ENCODE results near the gene BAZ1A. TPM values are rescaled to one million over a fixed set of nuclear protein-coding genes. Genes with fewer than 3 reads are reported as not detected.

Gene BAZ1A
- total RNA-seq, 2 donors from 2014 or later, result 44.7 to 51.7 TPM

DNA sequence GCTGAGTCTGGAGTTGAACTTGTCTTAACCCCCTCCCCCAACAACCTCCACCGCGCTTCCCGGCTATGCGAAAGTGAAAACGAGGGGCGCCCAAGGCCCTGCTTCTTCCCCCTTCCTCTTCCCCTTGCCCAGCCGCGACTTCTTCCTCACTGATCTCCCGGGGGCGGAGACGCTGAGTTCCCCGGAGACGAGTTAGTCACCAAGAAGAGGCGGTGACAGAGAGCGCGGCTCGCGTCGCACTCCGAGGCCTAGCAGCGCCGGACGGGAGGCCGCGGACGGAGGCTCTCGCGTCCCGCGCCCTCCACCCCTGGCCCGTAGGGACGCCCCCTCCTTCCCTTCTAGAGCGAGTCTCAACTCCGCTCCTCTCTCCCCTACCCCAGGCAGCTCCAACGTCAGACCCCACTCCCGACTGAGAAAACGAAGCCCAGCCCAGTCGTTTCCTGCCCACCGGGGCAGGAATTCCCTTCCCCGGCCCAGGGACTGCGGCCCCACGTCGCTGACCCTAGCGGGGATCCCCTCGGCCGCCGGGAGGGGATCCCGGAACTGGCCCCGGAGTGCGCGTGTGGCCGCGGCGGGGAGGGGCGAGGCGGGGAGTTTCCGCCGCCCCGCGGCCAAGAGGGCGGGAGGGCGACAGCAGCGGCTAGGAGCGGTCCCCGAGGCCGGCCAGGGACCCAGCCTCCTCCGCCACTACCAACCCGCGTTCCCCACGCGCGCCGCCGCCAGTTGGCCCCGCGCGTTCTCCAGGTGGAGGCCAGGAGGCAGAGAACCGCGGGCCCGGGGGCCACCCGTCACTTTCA lies 1.4 kb downstream of the BAZ1A start:
- Mint-ChIP-seq H3K27ac (peak overlapping the region; percentile 98), H3K4me1 (peaks cover 35% of the 10 kb centered on the region), H3K36me3 (ENCODE audit: low read depth) (peaks cover 6% of the 10 kb centered on the region)

DNA sequence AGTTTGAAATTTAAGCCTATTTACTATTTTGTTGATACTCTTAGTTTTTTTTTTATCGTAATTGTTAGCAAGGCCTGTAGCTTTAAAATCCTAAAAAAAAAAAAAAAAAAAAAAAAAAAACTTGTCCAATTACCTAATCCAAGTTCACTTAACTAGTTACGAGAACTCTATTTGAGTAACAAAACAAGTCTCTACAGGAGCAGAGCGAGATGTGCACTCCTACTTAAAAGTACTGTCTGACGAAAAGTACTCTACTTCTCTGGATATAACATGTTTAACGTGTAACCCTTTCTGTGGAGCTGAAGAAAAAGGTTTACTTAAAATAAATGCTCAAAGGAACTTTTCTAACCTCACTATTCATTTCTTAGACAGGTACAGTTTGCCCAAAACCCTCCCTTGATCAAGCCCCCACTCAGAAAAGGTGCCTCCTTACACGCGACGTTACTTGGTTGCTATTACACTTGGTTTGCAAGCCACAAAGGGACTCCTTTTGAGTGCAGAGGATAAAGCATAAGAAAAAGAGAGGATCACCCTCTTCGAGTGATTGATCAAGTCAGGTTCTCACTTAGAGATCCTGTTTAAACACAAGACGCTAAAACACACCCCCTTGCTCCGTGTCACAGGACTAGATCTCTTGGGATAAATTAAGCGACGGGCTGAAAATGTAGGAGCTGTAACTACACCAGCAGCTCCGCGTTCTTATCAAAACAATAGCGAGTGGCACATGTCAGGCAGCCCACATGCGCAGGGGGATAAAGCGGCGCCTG lies 2.2 kb downstream of the BAZ1A start:
- DNase-seq (no peak), ATAC-seq (peak; percentile 21)
- Mint-ChIP-seq H3K4me3 (peak overlapping the region; percentile 100), H3K4me1 (peaks cover 40% of the 10 kb centered on the region), H3K27me3 (no peaks in the 10 kb centered on the region), H3K36me3 (ENCODE audit: low read depth) (peaks cover 6% of the 10 kb centered on the region), H3K27ac (peak overlapping the region; percentile 98)
- no peaks in the 10 kb centered on the region for H3K9me3 ChIP-seq (ENCODE audit: control insufficient read depth, low read length, poor library complexity, severe bottlenecking)

More for the DNA sequence above, 1.4 kb downstream of the BAZ1A start:
- DNase-seq (peak; percentile 67 to 75 (median 74)), ATAC-seq (peak; percentile 72)
- Mint-ChIP-seq H3K27me3 (no peaks in the 10 kb centered on the region), H3K4me3 (peak overlapping the region; percentile 100)
- H3K9me3 ChIP-seq (ENCODE audit: control insufficient read depth, low read length, poor library complexity, severe bottlenecking), result no peaks in the 10 kb centered on the region

DNA sequence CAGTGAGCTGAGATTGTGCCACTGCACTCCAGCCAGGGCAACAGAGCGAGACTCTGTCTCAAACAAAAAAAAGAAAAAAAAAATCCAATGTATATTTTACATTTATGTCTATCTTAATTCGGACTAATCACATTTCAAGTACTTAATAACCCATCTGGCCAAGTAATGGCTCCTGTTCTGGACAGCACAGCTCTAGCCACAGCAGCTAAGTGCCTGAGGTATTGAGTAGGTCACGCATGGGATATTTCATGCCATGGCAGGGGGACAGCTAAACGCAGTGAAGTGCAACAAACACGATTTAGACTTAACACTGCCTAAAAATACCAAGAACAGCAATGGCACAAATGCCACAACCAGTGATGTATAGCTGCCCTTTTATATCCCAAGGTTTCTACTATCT lies 8.0 kb downstream of the BAZ1A start:
- Mint-ChIP-seq H3K27me3 (no peaks in the 10 kb centered on the region), H3K27ac (no peak overlapping the region), H3K36me3 (ENCODE audit: low read depth) (no peaks in the 10 kb centered on the region), H3K4me3 (no peak overlapping the region), H3K4me1 (peaks cover 31% of the 10 kb centered on the region)
- no peak for ATAC-seq
- no peak for DNase-seq
- H3K9me3 ChIP-seq (ENCODE audit: control insufficient read depth, low read length, poor library complexity, severe bottlenecking), result no peaks in the 10 kb centered on the region

DNA sequence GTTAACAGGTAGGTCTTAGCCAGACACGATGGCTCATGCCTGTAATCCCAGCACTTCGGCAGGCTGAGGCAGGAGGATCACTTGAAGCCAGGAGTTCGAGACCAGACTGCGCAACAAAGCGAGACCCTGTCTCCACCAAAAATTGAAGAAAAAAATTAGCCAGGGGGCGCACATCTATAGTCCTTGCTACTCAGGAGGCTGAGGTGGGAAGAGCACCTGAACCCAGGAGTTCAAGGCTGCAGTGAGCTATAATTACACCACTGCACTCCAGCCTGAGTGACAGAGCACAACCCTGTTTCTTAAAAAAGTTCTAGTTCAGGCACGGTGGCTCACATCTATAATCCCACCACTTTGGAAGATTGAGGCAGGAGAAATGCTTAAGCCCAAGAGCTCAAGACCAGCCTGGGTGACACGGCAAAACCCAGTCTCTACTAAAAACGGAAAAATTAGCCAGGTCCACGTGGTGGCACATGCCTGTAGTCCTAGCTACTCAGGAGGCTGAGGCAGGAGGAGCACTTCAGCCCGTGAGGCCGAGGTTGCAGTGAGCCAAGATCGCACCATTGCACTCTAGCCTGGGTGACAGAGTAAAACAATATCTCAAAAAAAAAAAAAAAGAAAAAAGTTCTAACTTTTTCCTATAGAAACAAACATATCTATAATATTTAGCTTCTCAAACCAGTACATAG lies 9.1 kb downstream of the BAZ1A start:
- ATAC-seq (no peak), DNase-seq (no peak)
- Mint-ChIP-seq H3K36me3 (ENCODE audit: low read depth) (no peaks in the 10 kb centered on the region), H3K27ac (no peak overlapping the region), H3K4me3 (no peak overlapping the region), H3K4me1 (peaks cover 26% of the 10 kb centered on the region), H3K27me3 (no peaks in the 10 kb centered on the region)
- H3K9me3 ChIP-seq (ENCODE audit: control insufficient read depth, low read length, poor library complexity, severe bottlenecking), result no peaks in the 10 kb centered on the region

DNA sequence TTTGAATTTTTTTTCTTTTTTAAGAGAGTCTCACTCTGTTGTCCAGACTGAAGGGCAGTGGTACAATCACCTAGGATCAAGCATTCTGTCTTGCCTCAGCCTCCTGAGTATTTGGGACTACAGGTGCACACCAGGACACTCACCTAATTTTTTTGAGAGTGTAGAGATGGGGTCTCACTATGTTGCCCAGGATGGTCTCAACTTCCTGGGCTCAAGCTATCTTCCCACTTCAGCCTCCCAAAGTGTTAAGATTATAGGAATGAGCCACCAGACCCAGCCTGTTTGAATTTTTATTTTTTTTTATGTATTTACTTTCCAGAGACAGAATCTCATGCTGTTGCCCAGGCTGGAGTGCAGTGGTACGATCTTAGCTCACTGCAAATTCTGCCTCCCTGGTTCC lies 11.3 kb downstream of the BAZ1A start:
- Mint-ChIP-seq H3K4me1 (peaks cover 12% of the 10 kb centered on the region), H3K4me3 (no peak overlapping the region), H3K27me3 (no peaks in the 10 kb centered on the region), H3K36me3 (ENCODE audit: low read depth) (no peaks in the 10 kb centered on the region), H3K27ac (no peak overlapping the region)
- ATAC-seq (no peak), DNase-seq (no peak)
- no peaks in the 10 kb centered on the region for H3K9me3 ChIP-seq (ENCODE audit: control insufficient read depth, low read length, poor library complexity, severe bottlenecking)

DNA sequence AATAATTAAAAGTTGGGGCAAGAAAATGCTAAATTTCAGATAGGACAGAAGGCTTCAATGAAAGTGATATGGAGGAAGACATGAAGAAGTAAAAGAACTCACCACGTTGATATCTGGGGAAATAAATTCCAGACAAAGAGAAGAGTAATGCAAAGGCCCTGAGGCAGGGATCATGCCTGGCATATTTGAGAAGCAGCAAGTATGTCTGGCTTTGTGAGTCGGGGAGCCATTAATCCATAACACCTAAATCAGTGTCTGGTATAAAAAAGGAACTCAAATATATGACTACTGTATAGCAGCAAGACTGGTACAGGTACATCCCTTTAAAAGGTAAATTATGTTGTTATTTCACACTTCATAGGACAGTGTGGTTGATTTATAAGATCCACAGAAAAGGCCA lies 16.4 kb downstream of the BAZ1A start:
- Mint-ChIP-seq H3K27me3 (no peaks in the 10 kb centered on the region), H3K36me3 (ENCODE audit: low read depth) (peaks cover 2% of the 10 kb centered on the region), H3K4me3 (no peak overlapping the region), H3K27ac (peak overlapping the region; percentile 63), H3K4me1 (peaks cover 11% of the 10 kb centered on the region)
- H3K9me3 ChIP-seq (ENCODE audit: control insufficient read depth, low read length, poor library complexity, severe bottlenecking), result no peaks in the 10 kb centered on the region
- ATAC-seq (no peak), DNase-seq (no peak)

DNA sequence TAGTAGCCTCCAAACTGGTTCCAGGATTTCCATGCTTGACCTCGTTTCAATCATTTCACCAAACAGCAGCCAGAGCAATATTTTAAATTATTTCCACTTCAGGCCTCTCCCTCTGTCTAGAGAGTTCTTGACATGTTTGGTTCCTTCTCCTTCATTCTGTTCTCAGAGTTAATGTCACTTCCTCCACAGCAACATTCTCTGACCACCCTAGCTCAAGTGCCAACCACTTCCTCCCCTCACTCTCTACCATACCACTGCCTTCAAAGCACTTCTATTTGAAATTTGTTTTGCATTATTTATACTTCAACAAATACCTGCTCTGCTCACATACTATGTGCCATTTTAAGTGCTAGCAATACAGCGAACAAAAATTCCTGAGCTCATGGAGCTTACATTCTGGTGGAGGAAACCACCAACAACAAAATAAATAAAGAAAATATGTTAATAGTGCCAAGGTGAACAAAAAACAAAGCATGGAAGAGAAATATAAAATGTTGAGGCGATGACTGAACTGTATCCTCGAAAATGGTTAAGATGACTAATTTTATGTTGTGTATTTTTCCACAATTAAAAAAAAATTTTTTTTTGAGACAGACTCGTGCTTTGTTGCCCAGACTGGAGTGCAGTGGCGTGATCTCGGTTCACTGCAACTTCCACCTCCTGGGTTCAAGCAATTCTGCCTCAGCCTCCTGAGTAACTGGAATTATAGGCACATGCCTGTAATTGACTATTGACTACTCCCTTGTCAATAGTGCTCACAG lies 17.3 kb downstream of the BAZ1A start:
- ATAC-seq, result peak; percentile 79
- H3K27ac Mint-ChIP-seq, result peak overlapping the region; percentile 48
- H3K9me3 ChIP-seq (ENCODE audit: control insufficient read depth, low read length, poor library complexity, severe bottlenecking), result no peaks in the 10 kb centered on the region
- H3K4me1 Mint-ChIP-seq, result peaks cover 15% of the 10 kb centered on the region
- DNase-seq, result no peak
- H3K27me3 Mint-ChIP-seq, result no peaks in the 10 kb centered on the region
- peak overlapping the region; percentile 49 for H3K4me3 Mint-ChIP-seq
- H3K36me3 Mint-ChIP-seq (ENCODE audit: low read depth), result peaks cover 2% of the 10 kb centered on the region

DNA sequence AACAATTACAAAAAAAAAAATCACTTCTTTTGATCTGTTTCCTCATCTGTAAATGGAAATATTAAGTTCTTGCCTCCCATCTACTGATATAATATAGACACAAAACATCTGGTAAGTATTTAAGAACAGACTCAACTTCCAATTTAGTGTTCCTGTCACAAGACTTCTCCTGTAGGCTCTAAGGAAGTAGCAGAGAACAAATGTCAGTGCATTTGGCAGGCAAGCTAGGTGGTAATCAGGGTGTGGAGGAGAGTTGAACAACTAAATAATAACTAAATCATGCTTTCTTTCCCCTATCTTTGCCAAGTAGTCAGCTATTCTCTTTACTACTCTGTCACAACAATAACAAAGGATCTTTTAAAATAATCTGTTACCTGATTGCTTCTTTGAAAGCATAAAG lies 22.1 kb downstream of the BAZ1A start:
- no peak for ATAC-seq
- DNase-seq, result no peak
- peaks cover 24% of the 10 kb centered on the region for H3K4me1 Mint-ChIP-seq
- H3K9me3 ChIP-seq (ENCODE audit: control insufficient read depth, low read length, poor library complexity, severe bottlenecking), result no peaks in the 10 kb centered on the region
- H3K4me3 Mint-ChIP-seq, result no peak overlapping the region
- H3K27me3 Mint-ChIP-seq, result no peaks in the 10 kb centered on the region
- peak overlapping the region; percentile 24 for H3K27ac Mint-ChIP-seq
- peaks cover 2% of the 10 kb centered on the region for H3K36me3 Mint-ChIP-seq (ENCODE audit: low read depth)

DNA sequence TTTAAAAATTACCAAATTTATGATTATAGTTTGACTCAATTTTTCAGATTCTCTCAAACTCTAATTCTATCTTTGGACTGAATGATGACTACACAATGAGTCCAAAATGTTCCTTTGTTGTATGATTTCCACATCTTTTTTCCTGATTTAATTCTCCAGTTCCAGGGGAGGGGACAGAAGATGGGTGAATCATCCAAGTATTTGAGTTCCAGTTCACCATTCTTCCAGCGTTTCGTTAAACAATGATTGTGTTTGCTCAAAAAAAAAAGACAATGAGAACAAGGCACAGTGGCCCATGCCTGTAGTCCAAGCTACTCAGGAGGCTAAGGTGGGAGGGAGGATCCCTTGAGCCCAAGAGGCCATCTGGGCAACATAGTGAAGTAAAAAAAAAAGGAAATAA lies 23.8 kb downstream of the BAZ1A start:
- DNase-seq, result no peak
- Mint-ChIP-seq H3K27ac (peak overlapping the region; percentile 14), H3K4me1 (peaks cover 18% of the 10 kb centered on the region), H3K27me3 (no peaks in the 10 kb centered on the region), H3K4me3 (no peak overlapping the region), H3K36me3 (ENCODE audit: low read depth) (no peaks in the 10 kb centered on the region)
- no peak for ATAC-seq
- no peaks in the 10 kb centered on the region for H3K9me3 ChIP-seq (ENCODE audit: control insufficient read depth, low read length, poor library complexity, severe bottlenecking)

DNA sequence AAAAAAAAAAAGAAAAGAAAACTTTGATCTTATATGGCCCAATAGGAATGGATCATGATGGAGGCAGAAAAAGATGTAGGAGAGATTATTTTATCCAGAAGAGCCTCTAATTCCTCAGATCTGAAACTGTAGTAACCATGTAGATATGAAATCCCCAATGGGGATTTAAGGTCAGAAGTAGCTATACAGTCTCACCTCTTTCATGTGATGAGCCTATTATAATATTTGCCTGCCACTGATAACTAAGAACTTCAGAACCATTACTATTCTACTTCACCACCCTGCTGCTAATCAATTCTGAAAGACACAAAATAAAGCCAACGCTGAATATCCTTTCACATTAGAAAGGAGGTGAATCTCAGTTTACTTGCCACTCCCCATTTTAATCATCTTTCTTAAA lies 29.3 kb downstream of the BAZ1A start:
- H3K9me3 ChIP-seq (ENCODE audit: control insufficient read depth, low read length, poor library complexity, severe bottlenecking), result no peaks in the 10 kb centered on the region
- no peak for ATAC-seq
- H3K4me3 Mint-ChIP-seq, result no peak overlapping the region
- no peak overlapping the region for H3K27ac Mint-ChIP-seq
- H3K27me3 Mint-ChIP-seq, result no peaks in the 10 kb centered on the region
- peaks cover 3% of the 10 kb centered on the region for H3K36me3 Mint-ChIP-seq (ENCODE audit: low read depth)
- peaks cover 29% of the 10 kb centered on the region for H3K4me1 Mint-ChIP-seq
- DNase-seq, result no peak

DNA sequence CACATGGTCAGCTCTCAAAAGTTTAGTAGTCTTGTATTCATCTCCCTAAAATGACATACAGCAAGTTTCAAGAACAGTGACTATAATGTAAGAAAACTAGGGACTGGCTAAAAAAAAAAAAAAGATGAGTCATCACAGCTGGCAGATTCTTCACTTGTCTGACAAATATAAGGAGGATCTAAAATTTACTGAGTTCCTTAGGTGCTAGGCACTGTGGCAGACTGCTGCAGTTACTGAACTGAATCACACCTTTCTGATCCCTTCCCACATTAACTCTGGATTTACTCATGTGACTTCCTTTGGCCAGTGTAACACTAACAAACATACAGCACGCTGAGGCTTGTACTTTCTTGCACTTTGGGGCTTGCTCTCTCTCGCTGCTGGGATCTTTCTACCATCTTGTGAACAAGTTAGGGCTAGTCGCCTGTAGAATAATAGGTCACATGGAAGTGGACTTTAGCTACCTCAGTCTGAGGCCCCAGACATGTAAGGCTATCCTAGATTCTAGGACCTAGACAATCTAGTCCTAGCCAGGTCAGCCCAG lies 32.1 kb downstream of the BAZ1A start:
- H3K4me1 Mint-ChIP-seq, result peaks cover 25% of the 10 kb centered on the region
- peaks cover 3% of the 10 kb centered on the region for H3K36me3 Mint-ChIP-seq (ENCODE audit: low read depth)
- H3K27ac Mint-ChIP-seq, result peak overlapping the region; percentile 69
- no peak overlapping the region for H3K4me3 Mint-ChIP-seq
- H3K9me3 ChIP-seq (ENCODE audit: control insufficient read depth, low read length, poor library complexity, severe bottlenecking), result no peaks in the 10 kb centered on the region
- H3K27me3 Mint-ChIP-seq, result no peaks in the 10 kb centered on the region
- ATAC-seq (peak; percentile 48), DNase-seq (no peak)

DNA sequence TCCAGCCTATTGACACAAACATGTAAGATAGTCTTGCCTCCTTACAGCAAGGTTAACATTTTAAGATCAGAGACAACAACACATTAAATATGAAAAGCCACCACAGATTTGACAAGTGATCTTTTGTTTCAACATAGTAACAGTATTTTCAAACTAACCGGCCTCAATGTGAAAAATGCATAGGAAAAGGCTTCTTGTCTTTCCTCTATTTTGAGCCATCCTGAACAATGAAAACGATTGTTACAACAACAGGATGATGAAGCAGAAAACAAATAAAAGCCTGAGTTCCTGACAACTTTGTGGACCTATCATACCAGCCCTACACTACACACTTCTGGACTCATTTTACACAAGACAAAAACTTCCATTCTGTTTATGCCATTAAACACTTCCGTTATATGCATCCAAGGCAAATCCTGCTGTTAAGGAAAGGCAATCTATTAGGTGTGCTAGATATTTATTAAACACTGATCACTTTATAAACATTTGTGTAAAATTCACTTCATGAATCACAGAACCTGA lies 37.3 kb downstream of the BAZ1A start:
- H3K4me3 Mint-ChIP-seq, result no peak overlapping the region
- peaks cover 3% of the 10 kb centered on the region for H3K36me3 Mint-ChIP-seq (ENCODE audit: low read depth)

More for the DNA sequence above, 37.3 kb downstream of the BAZ1A start:
- peaks cover 34% of the 10 kb centered on the region for H3K4me1 Mint-ChIP-seq
- DNase-seq, result no peak
- no peaks in the 10 kb centered on the region for H3K27me3 Mint-ChIP-seq
- no peak for ATAC-seq
- no peaks in the 10 kb centered on the region for H3K9me3 ChIP-seq (ENCODE audit: control insufficient read depth, low read length, poor library complexity, severe bottlenecking)
- no peak overlapping the region for H3K27ac Mint-ChIP-seq

Measured in T-helper 17 cell (primary cell).